GM12892 (cell line): Measurements from ENCODE around the gene YEATS4.

Source experiments
- POLR2A ChIP-seq: IDR thresholded peaks from 2 replicates; pipeline ENCODE4 v1.6.1; 2011; ENCODE audit warnings: low read depth, low read length, control low read depth
- POLR2AphosphoS5 ChIP-seq: IDR thresholded peaks from 2 replicates; pipeline ENCODE4 v1.6.1; 2011; ENCODE audit warnings: low read depth, low read length, control low read depth

- TF ChIP-seq POLR2A (no peak), POLR2AphosphoS5 (no peak)
Measured at GRCh38 chr12:69438539-69438938, 79.0 kb downstream of the YEATS4 start.
